Psoas muscle (tissue), 8 donors: ENCODE results near the gene GID4. TPM values are rescaled to one million over a fixed set of nuclear protein-coding genes. Genes with fewer than 3 reads are reported as not detected.
A peak's percentile ranks its signal among the peaks of the same experiment; 100 is the strongest.

Experiments
- ATAC-seq, 4 donors: fragments of 200-7000 bp; cut with Tn5 transposase; one replicate each; pipeline ENCODE4 v1.9.1; 2020; ENCODE audit warnings: moderate library complexity in 3 of 4, mild to moderate bottlenecking in 2 of 4
- DNase-seq, 2 donors: peaks; one replicate each; pipeline ENCODE4 v3.0.0-alpha.2; 2020
- H3K27ac ChIP-seq: fragments of 200-600 bp; one replicate; pipeline ENCODE4 v1.8.0; 2022
- H3K27me3 ChIP-seq, 3 donors: fragments of 200-600 bp in 1 of 3; one replicate each; pipeline versions ENCODE4 v1.6.1 to v1.8.0; 2013 to 2022; ENCODE audit warnings: low read length in 2 of 3, mild to moderate bottlenecking in 2 of 3, moderate library complexity in 1 of 3; ENCODE audit not compliant: insufficient read depth in 3 of 3
- H3K36me3 ChIP-seq, 2 donors: fragments of 200-600 bp in 1 of 2; one replicate each; pipeline versions ENCODE4 v1.6.1 to v1.8.0; 2013 to 2022; ENCODE audit warnings: low read depth in 1 of 2, mild to moderate bottlenecking in 1 of 2, moderate library complexity in 1 of 2; ENCODE audit not compliant: insufficient read depth in 1 of 2
- H3K4me1 ChIP-seq: fragments of 200-600 bp; one replicate; pipeline ENCODE4 v1.8.0; 2022
- H3K4me3 ChIP-seq: fragments of 200-600 bp; one replicate; pipeline ENCODE4 v1.8.0; 2022; ENCODE audit warnings: mild to moderate bottlenecking
- H3K9me3 ChIP-seq: fragments of 200-600 bp; one replicate; pipeline ENCODE4 v1.8.0; 2022
- WGBS, 3 donors: extraction: QIAGEN DNeasy Blood & Tissue Kit; methylation state at CpG; one replicate each; pipeline versions ENCODE4 v1.1.6 to v1.1.7; 2013; 5-methylcytosine and 5-hydroxymethylcytosine counted together
- intact Hi-C, 2 donors: fragments of 100-400 bp; cut with DNase I; formaldehyde crosslinking; loops; one replicate each; pipeline versions ENCODE4 v1.11.0 to v1.14.2; 2022
- polyA plus RNA-seq, 3 donors: library from polyadenylated mRNA; stranded (reverse); fragments of 200-250 nt; gene quantifications; one replicate each; pipeline ENCODE4 v1.2.3, GENCODE V29; 2013
- total RNA-seq, 4 donors: library from RNA; stranded (reverse); fragmentation: NEBNext Ultra II Directional in 2 of 4; extraction: Animal tissue kit (Norgen Biotek cat#: 25700) in 2 of 4; gene quantifications; one replicate each; pipeline versions ENCODE4 v1.2.1 to v1.2.4, GENCODE V29; 2021 to 2023
- TF ChIP-seq, protein P1 (sequence below): fragments of 200-600 bp; IDR thresholded peaks from one replicate; pipeline ENCODE4 v1.8.0; 2022; ENCODE audit warnings: antibody characterized with exemption
- donor health status: healthy with polysubstance abuse.
- donor health status: DM: no; HTN: no; CAD: no; lungs with moderate emphysema.
- donor health status: Bipolar disorder and iron deficiency.
- donor health status: healthy.
- donor health status: DM: yes; HTN: yes; CAD: no.
- donor health status: DM: no; HTN: no; CAD: no.
- donor health status: DM: no; HTN: no; CAD: no.
- donor health status: DM: yes; HTN: yes; CAD: no.

The GID4 gene
- total and polyA plus RNA-seq, 7 donors, result 10.8 to 55.2 (median 38.0) TPM

DNA sequence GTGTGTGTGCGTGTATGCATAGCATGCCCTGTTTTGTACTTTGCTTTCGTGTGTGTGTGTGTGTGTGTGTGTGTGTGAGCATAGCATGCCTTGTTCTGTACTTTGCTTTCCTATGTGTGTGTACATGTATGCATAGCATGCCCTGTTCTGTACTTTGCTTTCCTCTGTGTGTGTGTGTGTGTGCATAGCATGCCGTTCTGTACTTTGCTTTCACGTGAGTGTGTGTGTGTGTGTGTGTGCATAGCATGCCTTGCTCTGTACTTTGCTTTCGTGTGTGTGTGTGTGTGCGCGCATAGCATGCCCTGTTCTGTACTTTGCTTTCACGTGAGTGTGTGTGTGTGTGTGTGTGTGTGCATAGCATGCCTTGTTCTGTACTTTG is 39.2 kb upstream of the GID4 start:
- intact Hi-C loops, result no loop called here
- ATAC-seq, result no peak
- 82 to 84% (median 82%) methylated on average over 8 of the region's 8 CpGs for WGBS, 3 donors
- no peaks in the 10 kb centered on the region for H3K27me3 ChIP-seq
- H3K4me3 ChIP-seq, result no peak overlapping the region
- no peaks in the 10 kb centered on the region for H3K9me3 ChIP-seq
- H3K4me1 ChIP-seq, result peaks cover 8% of the 10 kb centered on the region
- no peak overlapping the region for H3K27ac ChIP-seq
- no peak for DNase-seq
- TF ChIP-seq, protein P1, sequence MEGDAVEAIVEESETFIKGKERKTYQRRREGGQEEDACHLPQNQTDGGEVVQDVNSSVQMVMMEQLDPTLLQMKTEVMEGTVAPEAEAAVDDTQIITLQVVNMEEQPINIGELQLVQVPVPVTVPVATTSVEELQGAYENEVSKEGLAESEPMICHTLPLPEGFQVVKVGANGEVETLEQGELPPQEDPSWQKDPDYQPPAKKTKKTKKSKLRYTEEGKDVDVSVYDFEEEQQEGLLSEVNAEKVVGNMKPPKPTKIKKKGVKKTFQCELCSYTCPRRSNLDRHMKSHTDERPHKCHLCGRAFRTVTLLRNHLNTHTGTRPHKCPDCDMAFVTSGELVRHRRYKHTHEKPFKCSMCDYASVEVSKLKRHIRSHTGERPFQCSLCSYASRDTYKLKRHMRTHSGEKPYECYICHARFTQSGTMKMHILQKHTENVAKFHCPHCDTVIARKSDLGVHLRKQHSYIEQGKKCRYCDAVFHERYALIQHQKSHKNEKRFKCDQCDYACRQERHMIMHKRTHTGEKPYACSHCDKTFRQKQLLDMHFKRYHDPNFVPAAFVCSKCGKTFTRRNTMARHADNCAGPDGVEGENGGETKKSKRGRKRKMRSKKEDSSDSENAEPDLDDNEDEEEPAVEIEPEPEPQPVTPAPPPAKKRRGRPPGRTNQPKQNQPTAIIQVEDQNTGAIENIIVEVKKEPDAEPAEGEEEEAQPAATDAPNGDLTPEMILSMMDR, result no peak
- H3K36me3 ChIP-seq, result no peaks in the 10 kb centered on the region

DNA sequence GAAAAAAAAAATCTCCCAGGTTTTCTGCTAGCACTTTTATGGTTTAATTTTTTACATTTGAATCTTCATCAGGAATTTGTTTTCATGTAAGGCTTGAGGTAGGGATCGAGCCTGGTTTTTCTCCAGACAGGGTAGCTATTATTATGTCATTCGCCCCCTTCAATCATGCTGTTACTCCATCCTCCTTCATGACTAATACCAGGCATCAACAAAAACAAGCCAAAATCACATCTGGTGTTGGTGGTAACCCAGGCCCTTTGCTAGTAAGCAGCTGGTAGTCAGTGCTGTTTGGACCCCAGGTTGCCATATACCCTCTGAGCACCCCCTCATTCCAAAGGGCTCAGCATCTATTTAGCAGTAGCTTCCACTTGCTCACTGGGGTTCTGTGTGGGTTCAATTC is 37.0 kb upstream of the GID4 start:
- Histone ChIP-seq H3K27me3 (no peaks in the 10 kb centered on the region), H3K27ac (no peak overlapping the region), H3K4me3 (no peak overlapping the region), H3K4me1 (peaks cover 17% of the 10 kb centered on the region), H3K9me3 (no peaks in the 10 kb centered on the region), H3K36me3 (peaks cover 0 to 10% of the 10 kb centered on the region in 2 donors)
- WGBS, 3 donors, result 96 to 98% (median 97%) methylated on average over 2 of the region's 2 CpGs
- ATAC-seq (no peak), DNase-seq (no peak)
- TF ChIP-seq, protein P1, result no peak
- intact Hi-C loops, result no loop called here

DNA sequence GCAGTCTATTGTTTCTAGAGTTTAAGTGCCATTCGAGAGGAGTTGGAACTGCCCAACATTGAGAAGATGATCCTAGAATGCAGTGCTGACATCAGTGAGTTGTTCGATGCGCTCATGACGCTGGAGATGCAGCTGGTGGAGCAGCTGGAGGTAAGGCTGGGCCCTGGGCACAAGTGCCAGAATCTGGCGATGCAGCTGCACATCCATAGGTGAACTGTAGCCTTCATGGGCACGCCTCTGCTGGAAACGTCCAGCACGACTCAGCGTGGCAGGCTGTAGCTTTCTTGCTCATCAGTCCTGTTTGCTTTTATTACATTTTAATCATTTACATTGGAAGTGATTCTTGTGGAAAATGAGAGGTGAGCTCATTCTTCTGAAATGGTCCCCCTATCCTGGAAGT is 34.9 kb upstream of the GID4 start:
- Histone ChIP-seq H3K27me3 (no peaks in the 10 kb centered on the region), H3K4me3 (no peak overlapping the region), H3K27ac (peak overlapping the region; percentile 69), H3K36me3 (peaks cover 0 to 25% of the 10 kb centered on the region in 2 donors), H3K9me3 (no peaks in the 10 kb centered on the region), H3K4me1 (peaks cover 17% of the 10 kb centered on the region)
- 59 to 73% (median 59%) methylated on average over 9 of the region's 9 CpGs for WGBS, 3 donors
- ATAC-seq (no peak), DNase-seq (peak in 1 of 2 donors; percentile 23)
- intact Hi-C loops, result no loop called here
- TF ChIP-seq, protein P1, result no peak

DNA sequence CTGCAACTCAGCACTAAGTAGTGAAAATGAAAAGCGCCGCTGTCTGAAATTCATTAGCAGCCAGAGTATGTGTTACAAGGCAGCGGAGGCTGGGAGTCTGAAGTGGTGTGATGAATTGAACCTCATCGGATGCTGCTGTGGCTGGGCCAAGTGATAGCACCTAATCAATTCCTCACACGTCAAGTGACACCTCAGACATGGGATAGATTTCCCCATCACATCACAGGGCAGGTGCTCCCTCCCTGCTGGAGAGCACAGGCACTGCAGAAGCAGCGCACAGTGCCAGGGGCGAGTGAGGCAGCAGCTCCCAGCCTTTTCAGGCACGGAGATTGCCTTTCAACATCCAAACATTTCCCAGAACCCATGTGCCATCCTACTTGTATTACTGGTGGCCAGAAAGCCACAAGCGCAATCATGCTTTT is 34.3 kb upstream of the GID4 start:
- TF ChIP-seq, protein P1, result peak; percentile 62
- intact Hi-C loops, result no loop called here
- ATAC-seq (peak; percentile 93 to 97 (median 94)), DNase-seq (peak; percentile 45 to 78)
- H3K27me3 ChIP-seq, result no peaks in the 10 kb centered on the region
- no peaks in the 10 kb centered on the region for H3K9me3 ChIP-seq
- peak overlapping the region; percentile 69 for H3K27ac ChIP-seq
- H3K36me3 ChIP-seq, result peaks cover 0 to 27% of the 10 kb centered on the region in 2 donors
- no peak overlapping the region for H3K4me3 ChIP-seq
- peaks cover 17% of the 10 kb centered on the region for H3K4me1 ChIP-seq
- WGBS, 3 donors, result 49 to 85% (median 57%) methylated on average over 9 of the region's 9 CpGs

DNA sequence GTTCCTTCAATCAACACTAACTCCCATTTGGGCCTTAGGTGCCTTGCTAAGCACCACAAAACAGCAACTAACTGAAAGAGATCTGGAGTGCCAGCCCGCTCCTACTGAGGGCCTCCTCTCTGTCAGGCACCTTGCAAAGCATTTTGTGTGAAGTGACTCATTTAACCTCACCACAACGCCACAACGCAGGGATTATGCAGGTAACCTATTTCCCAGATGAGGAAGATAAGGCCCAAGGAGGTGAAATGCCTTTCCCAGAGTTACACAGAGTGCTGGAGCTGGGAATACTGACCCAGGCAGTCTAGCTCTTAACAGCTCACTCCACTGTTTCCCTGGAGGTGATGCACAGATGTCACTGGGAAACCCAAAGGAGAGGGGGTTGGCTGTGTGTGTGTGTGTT is 33.7 kb upstream of the GID4 start:
- Histone ChIP-seq H3K4me1 (peaks cover 17% of the 10 kb centered on the region), H3K9me3 (no peaks in the 10 kb centered on the region), H3K27me3 (no peaks in the 10 kb centered on the region), H3K27ac (peak overlapping the region; percentile 69), H3K36me3 (peaks cover 0 to 30% of the 10 kb centered on the region in 2 donors), H3K4me3 (no peak overlapping the region)
- 86 to 95% (median 94%) methylated on average over 3 of the region's 3 CpGs for WGBS, 3 donors
- TF ChIP-seq, protein P1, result no peak
- DNase-seq (peak in 1 of 2 donors; percentile 4), ATAC-seq (peak; percentile 7 to 16 (median 12))
- intact Hi-C loops, result no loop called here
